Measurements from ENCODE around the gene DNAJC15. TPM values are rescaled to one million over a fixed set of nuclear protein-coding genes. Genes with fewer than 3 reads are reported as not detected.

The DNAJC15 gene
- total and polyA plus RNA-seq, 2 donors (not counting 3 experiments of a cell fraction or from before 2014, with no cell fraction given) = 21.8 to 40.8 TPM

- H3K27ac ChIP-seq (ENCODE audit: insufficient read depth, low read depth, low read length) = no peak overlapping the region
- H3K36me3 ChIP-seq (ENCODE audit: control insufficient read depth in 2 of 2, extremely low read depth in 1 of 2, insufficient read depth in 2 of 2, low read length in 2 of 2) = no peaks in the 10 kb centered on the region
- no peaks in the 10 kb centered on the region for H3K9me1 ChIP-seq (replicated peaks; ENCODE audit: control insufficient read depth, extremely low read depth, insufficient read depth, low read length)
- dilution Hi-C loops (cut with MboI; ENCODE audit: extremely low pct_ligation_motif_present, low sequenced_read_pairs) (no loop called here), intact Hi-C loops (cut with micrococcal nuclease) (loop anchor here (1.0 to 5.0 kb wide), 3 partner anchors 31 to 85 kb away; partner anchors contain the start of gene DNAJC15)
- BruUV-seq (replicated peaks) = no TSS peak
- CTCF ChIA-PET = interaction anchor here (0.9 to 4.0 kb wide), 3 partner anchors 24 to 93 kb away, joined by 3 to 21 read pairs (median 7); partner anchors contain the start of gene DNAJC15
- no peaks in the 10 kb centered on the region for H4K20me1 ChIP-seq (replicated peaks; ENCODE audit: control insufficient read depth, extremely low read depth, insufficient read depth, low read length)
- H3K79me2 ChIP-seq (ENCODE audit: control insufficient read depth, insufficient read depth, low read length) = no peaks in the 10 kb centered on the region
- H3K4me1 ChIP-seq (ENCODE audit: control insufficient read depth, extremely low read depth, insufficient read depth, low read length) = peaks cover 22% of the 10 kb centered on the region
- TF ChIP-seq, protein P1, sequence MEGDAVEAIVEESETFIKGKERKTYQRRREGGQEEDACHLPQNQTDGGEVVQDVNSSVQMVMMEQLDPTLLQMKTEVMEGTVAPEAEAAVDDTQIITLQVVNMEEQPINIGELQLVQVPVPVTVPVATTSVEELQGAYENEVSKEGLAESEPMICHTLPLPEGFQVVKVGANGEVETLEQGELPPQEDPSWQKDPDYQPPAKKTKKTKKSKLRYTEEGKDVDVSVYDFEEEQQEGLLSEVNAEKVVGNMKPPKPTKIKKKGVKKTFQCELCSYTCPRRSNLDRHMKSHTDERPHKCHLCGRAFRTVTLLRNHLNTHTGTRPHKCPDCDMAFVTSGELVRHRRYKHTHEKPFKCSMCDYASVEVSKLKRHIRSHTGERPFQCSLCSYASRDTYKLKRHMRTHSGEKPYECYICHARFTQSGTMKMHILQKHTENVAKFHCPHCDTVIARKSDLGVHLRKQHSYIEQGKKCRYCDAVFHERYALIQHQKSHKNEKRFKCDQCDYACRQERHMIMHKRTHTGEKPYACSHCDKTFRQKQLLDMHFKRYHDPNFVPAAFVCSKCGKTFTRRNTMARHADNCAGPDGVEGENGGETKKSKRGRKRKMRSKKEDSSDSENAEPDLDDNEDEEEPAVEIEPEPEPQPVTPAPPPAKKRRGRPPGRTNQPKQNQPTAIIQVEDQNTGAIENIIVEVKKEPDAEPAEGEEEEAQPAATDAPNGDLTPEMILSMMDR (IDR thresholded peaks at IDR 0.05; ENCODE audit: extremely low read depth in 1 of 2, insufficient read depth in 1 of 2, low read depth in 1 of 2, low read length in 2 of 2) = no peak
- no peak for TF ChIP-seq MAX (IDR thresholded peaks at IDR 0.05; ENCODE audit: insufficient read depth, insufficient read length)
- TF ChIP-seq POLR2AphosphoS5 (IDR thresholded peaks at IDR 0.05; ENCODE audit: insufficient read depth, low read depth, low read length) = no peak
- no peak for TF ChIP-seq JUN (IDR thresholded peaks at IDR 0.05; ENCODE audit: borderline replicate concordance, insufficient read depth, insufficient read length, low read depth)
- no peak for TF ChIP-seq MYC (IDR thresholded peaks at IDR 0.05; ENCODE audit: low read depth, low read length)
- no peak for TF ChIP-seq FOS (IDR thresholded peaks at IDR 0.05; ENCODE audit: borderline replicate concordance, insufficient read depth, low read length)
- TF ChIP-seq EZH2 (IDR thresholded peaks at IDR 0.05; ENCODE audit: borderline replicate concordance, low read depth, low read length, severe bottlenecking) = no peak
- TF ChIP-seq POLR2A (IDR thresholded peaks at IDR 0.05; ENCODE audit: low read depth, low read length) = no peak
- no peak for TF ChIP-seq GATA2 (IDR thresholded peaks at IDR 0.05; ENCODE audit: insufficient read depth, insufficient read length, low read depth, low read length)
- peak overlapping the region; percentile 95 for H3K4me2 ChIP-seq (ENCODE audit: insufficient read depth, low read length)
- H2AFZ ChIP-seq (ENCODE audit: low read depth, low read length) = peak overlapping the region; percentile 98
- H3K9me3 ChIP-seq (replicated peaks; ENCODE audit: control insufficient read depth, insufficient read depth, low read length) = no peaks in the 10 kb centered on the region
- peak overlapping the region in 1 of 3 experiments; percentile 77 for H3K4me3 ChIP-seq (replicated peaks in 1 of 3; ENCODE audit: insufficient read depth in 1 of 3, low read depth in 1 of 3, low read length in 3 of 3)
- FAIRE-seq (no peak), DNase-seq (ENCODE audit: low read depth, low spot score) (no peak)
- H3K27me3 ChIP-seq (ENCODE audit: control insufficient read depth in 2 of 2, insufficient read depth in 2 of 2, low read length in 2 of 2) = no peaks in the 10 kb centered on the region
- POLR2A ChIA-PET = interaction anchor here (1.0 kb wide), 1 partner anchor 887 kb away, joined by 3 read pairs; the partner anchor contains the start of genes CCDC122 and LACC1
- peak overlapping the region; percentile 73 for H3K9ac ChIP-seq (replicated peaks; ENCODE audit: extremely low read depth, insufficient read depth, low read length)
Observed at GRCh38 chr13:42992764-42993122, 30.6 kb upstream of the DNAJC15 start.
